WTC11 (cell line): Measurements from ENCODE around the gene PLCH2. TPM values are rescaled to one million over a fixed set of nuclear protein-coding genes. Genes with fewer than 3 reads are reported as not detected.

Experiments
- ATAC-seq: fragments of 200-7000 bp; cut with Tn5 transposase; 2 replicates; pipeline ENCODE4 v1.10.0; 2021; ENCODE audit warnings: mild to moderate bottlenecking, moderate library complexity
- CTCF ChIA-PET: fragments of 300-600 bp; sonication (Branson Sonifier 250); formaldehyde crosslinking; loops from one replicate; lab custom pipeline; 2021; ENCODE audit warnings: antibody characterized with exemption; lab: Charles Lee
- POLR2A ChIA-PET: fragments of 350-600 bp; sonication (Branson Sonifier 250); formaldehyde crosslinking; loops from one replicate; lab custom pipeline; 2021; ENCODE audit warnings: antibody characterized with exemption; lab: Charles Lee
- DNase-seq: peaks from one replicate; pipeline ENCODE4 v3.0.0; 2021; ENCODE audit warnings: low spot score
- H3K27ac Mint-ChIP-seq: 2 replicates; pipeline ENCODE4 v1.8.0; 2021; ENCODE audit warnings: mixed read lengths
- H3K27me3 Mint-ChIP-seq: 2 replicates; pipeline ENCODE4 v1.8.0; 2021; ENCODE audit warnings: low read depth, mild to moderate bottlenecking, moderate library complexity, mixed read lengths
- H3K36me3 Mint-ChIP-seq: 2 replicates; pipeline ENCODE4 v1.8.0; 2021; ENCODE audit warnings: mixed read lengths
- H3K4me1 Mint-ChIP-seq: 2 replicates; pipeline ENCODE4 v1.8.0; 2022; ENCODE audit warnings: mixed read lengths
- H3K4me3 Mint-ChIP-seq: 2 replicates; pipeline ENCODE4 v1.8.0; 2021; ENCODE audit warnings: mild to moderate bottlenecking, moderate library complexity, mixed read lengths
- H3K9me3 Mint-ChIP-seq: 2 replicates; pipeline ENCODE4 v1.8.0; 2021; ENCODE audit warnings: mixed read lengths
- E2F4 ChIP-seq: sonication (generic); formaldehyde crosslinking; IDR thresholded peaks from 2 replicates; pipeline ENCODE4 v1.8.1; 2022; ENCODE audit warnings: low read depth, mild to moderate bottlenecking, moderate library complexity, missing genetic modification reagents, borderline replicate concordance
- ERG ChIP-seq: fragments of 250-450 bp; sonication (Bioruptor Pico); IDR thresholded peaks from 2 replicates; pipeline ENCODE4 v1.8.0; 2021; ENCODE audit warnings: mild to moderate bottlenecking
- ETV6 ChIP-seq: sonication (generic); formaldehyde crosslinking; IDR thresholded peaks from 2 replicates; pipeline ENCODE4 v1.8.1; 2022; ENCODE audit warnings: mild to moderate bottlenecking, missing genetic modification reagents
- FOXP1 ChIP-seq: sonication (generic); formaldehyde crosslinking; IDR thresholded peaks from 2 replicates; pipeline ENCODE4 v1.8.0; 2022; ENCODE audit warnings: missing genetic modification reagents, mild to moderate bottlenecking, moderate library complexity, borderline replicate concordance
- HMGA2 ChIP-seq: fragments of 250-450 bp; sonication (Bioruptor Pico); IDR thresholded peaks from 2 replicates; pipeline ENCODE4 v1.4.0; 2021; ENCODE audit warnings: mild to moderate bottlenecking, moderate library complexity
- KAT7 ChIP-seq: sonication (generic); formaldehyde crosslinking; IDR thresholded peaks from 2 replicates; pipeline ENCODE4 v1.8.1; 2023; ENCODE audit warnings: missing genetic modification reagents, mild to moderate bottlenecking, borderline replicate concordance
- MXD4 ChIP-seq: fragments of 250-450 bp; sonication (Bioruptor Pico); IDR thresholded peaks from 2 replicates; pipeline ENCODE4 v1.8.0; 2021; ENCODE audit warnings: mild to moderate bottlenecking, moderate library complexity, borderline replicate concordance
- MYBL2 ChIP-seq: sonication (generic); formaldehyde crosslinking; IDR thresholded peaks from 2 replicates; pipeline ENCODE4 v1.8.1; 2023; ENCODE audit warnings: mild to moderate bottlenecking, moderate library complexity, missing genetic modification reagents
- PREB ChIP-seq: sonication (generic); formaldehyde crosslinking; IDR thresholded peaks from 2 replicates; pipeline ENCODE4 v1.8.1; 2022; ENCODE audit warnings: mild to moderate bottlenecking, missing genetic modification reagents, moderate library complexity, borderline replicate concordance
- RELA ChIP-seq: sonication (generic); formaldehyde crosslinking; IDR thresholded peaks from 2 replicates; pipeline ENCODE4 v1.8.1; 2022; ENCODE audit warnings: missing genetic modification reagents, mild to moderate bottlenecking, borderline replicate concordance
- SMAD3 ChIP-seq: sonication (generic); formaldehyde crosslinking; IDR thresholded peaks from 2 replicates; pipeline ENCODE4 v1.8.0; 2022; ENCODE audit warnings: missing genetic modification reagents, mild to moderate bottlenecking, borderline replicate concordance
- STAT6 ChIP-seq: sonication (generic); formaldehyde crosslinking; conservative IDR thresholded peaks from 2 replicates; pipeline ENCODE4 v1.8.1; 2023; ENCODE audit warnings: mild to moderate bottlenecking, low read depth, missing genetic modification reagents, moderate library complexity
- USF1 ChIP-seq: sonication (generic); formaldehyde crosslinking; IDR thresholded peaks from 2 replicates; pipeline ENCODE4 v1.8.0; 2022; ENCODE audit warnings: mild to moderate bottlenecking, missing genetic modification reagents
- ZBTB21 ChIP-seq: sonication (generic); formaldehyde crosslinking; IDR thresholded peaks from 2 replicates; pipeline ENCODE4 v1.8.1; 2023; ENCODE audit warnings: mild to moderate bottlenecking, missing genetic modification reagents, borderline replicate concordance
- ZBTB43 ChIP-seq: sonication (generic); formaldehyde crosslinking; IDR thresholded peaks from 2 replicates; pipeline ENCODE4 v1.8.1; 2023; ENCODE audit warnings: mild to moderate bottlenecking, missing genetic modification reagents
- ZNF512 ChIP-seq: sonication (generic); formaldehyde crosslinking; IDR thresholded peaks from 2 replicates; pipeline ENCODE4 v1.8.1; 2022; ENCODE audit warnings: missing genetic modification reagents, borderline replicate concordance
- total RNA-seq: library from RNA; stranded (reverse); gene quantifications from 3 replicates; pipeline ENCODE4 v1.2.3, GENCODE V29; 2021

Gene PLCH2
- total RNA-seq, 1 experiment from 2014 or later = 0.17 TPM

GRCh38 chr1:2474104-2474844, 1.8 kb upstream of the PLCH2 start (continued):
- TF ChIP-seq E2F4 (CRISPR knock-in tag) (no peak), HMGA2 (CRISPR knock-in tag) (no peak), ZBTB43 (CRISPR knock-in tag) (no peak)

GRCh38 chr1:2474933-2475371, 1.1 kb upstream of the PLCH2 start:
- CTCF ChIA-PET = interaction anchor here (1.0 to 2.0 kb wide), 2 partner anchors 22 to 31 kb away, joined by 3 to 5 read pairs; no protein-coding TSS in a partner anchor
- POLR2A ChIA-PET = no interaction called here

GRCh38 chr1:2475571-2475970, 518 bp upstream of the PLCH2 start:
- ChIA-PET CTCF (interaction anchor here (1.6 to 2.0 kb wide), 2 partner anchors 25 to 31 kb away, joined by 4 to 5 read pairs; no protein-coding TSS in a partner anchor), POLR2A (no interaction called here)
- Mint-ChIP-seq H3K4me1 (no peaks in the 10 kb centered on the region), H3K27me3 (no peaks in the 10 kb centered on the region), H3K9me3 (no peaks in the 10 kb centered on the region), H3K4me3 (no peak overlapping the region), H3K36me3 (no peaks in the 10 kb centered on the region), H3K27ac (peak overlapping the region; percentile 24; the same call in 1 of the 2 replicates)
- DNase-seq = no peak
- ATAC-seq = no peak
- TF ChIP-seq MYBL2 (CRISPR knock-in tag) (no peak), FOXP1 (CRISPR knock-in tag) (no peak), RELA (CRISPR knock-in tag) (no peak), PREB (CRISPR knock-in tag) (no peak), ZBTB21 (CRISPR knock-in tag) (no peak), SMAD3 (CRISPR knock-in tag) (no peak), ZNF512 (no peak), USF1 (no peak), MXD4 (no peak)

More at GRCh38 chr1:2474933-2475371, 1.1 kb upstream of the PLCH2 start:
- H3K4me3 Mint-ChIP-seq = no peak overlapping the region
- H3K27ac Mint-ChIP-seq = no peak overlapping the region
- H3K36me3 Mint-ChIP-seq = no peaks in the 10 kb centered on the region
- TF ChIP-seq ETV6 (CRISPR knock-in tag) (no peak), STAT6 (CRISPR knock-in tag) (no peak), ERG (CRISPR knock-in tag) (no peak), KAT7 (no peak), ZBTB21 (CRISPR knock-in tag) (no peak)
- DNase-seq (no peak), ATAC-seq (no peak)
- H3K9me3 Mint-ChIP-seq = no peaks in the 10 kb centered on the region
- H3K4me1 Mint-ChIP-seq = no peaks in the 10 kb centered on the region
- no peaks in the 10 kb centered on the region for H3K27me3 Mint-ChIP-seq
